ENCODE data around the gene SLC4A8.

Gene SLC4A8

GRCh38 chr12:51530208-51530607, 105.6 kb downstream of the SLC4A8 start:
- no peak overlapping the region for H3K27ac ChIP-seq (ENCODE audit: low read length)
- DNase-seq (no peak), ATAC-seq (ENCODE audit: insufficient read depth, low read depth) (no peak)
- no peaks in the 10 kb centered on the region for H3K9me3 ChIP-seq (ENCODE audit: insufficient read depth, low read length, severe bottlenecking)
- H3K4me3 ChIP-seq (ENCODE audit: low read depth in 1 of 2, low read length in 2 of 2) = no peak overlapping the region
- no peak for TF ChIP-seq CTCF (IDR thresholded peaks at IDR 0.05; ENCODE audit: borderline replicate concordance, extremely low read depth, low read length, poor library complexity, severe bottlenecking)
- no peak for TF ChIP-seq EZH2 (IDR thresholded peaks at IDR 0.05; ENCODE audit: borderline replicate concordance, low read depth, low read length, severe bottlenecking)
- H3K4me1 ChIP-seq (ENCODE audit: insufficient read depth, low read length) = peaks cover 12% of the 10 kb centered on the region
- no peak overlapping the region for H2AFZ ChIP-seq (ENCODE audit: low read depth, low read length)
- H3K79me2 ChIP-seq (ENCODE audit: insufficient read depth, low read length) = no peaks in the 10 kb centered on the region
- no peak overlapping the region for H3K4me2 ChIP-seq (ENCODE audit: insufficient read depth, low read length)
- H3K9ac ChIP-seq (ENCODE audit: low read depth, low read length) = no peak overlapping the region
- H4K20me1 ChIP-seq (ENCODE audit: insufficient read depth, low read length) = no peaks in the 10 kb centered on the region
- H3K36me3 ChIP-seq (ENCODE audit: insufficient read depth, low read length) = no peaks in the 10 kb centered on the region
- no peaks in the 10 kb centered on the region for H3K27me3 ChIP-seq (ENCODE audit: insufficient read depth, low read length, poor library complexity)

- Histone ChIP-seq H3K27me3 (ENCODE audit: insufficient read depth, low read length, poor library complexity) (no peaks in the 10 kb centered on the region), H2AFZ (ENCODE audit: low read depth, low read length) (peak overlapping the region; percentile 70), H3K9me3 (ENCODE audit: insufficient read depth, low read length, severe bottlenecking) (no peaks in the 10 kb centered on the region), H3K4me2 (ENCODE audit: insufficient read depth, low read length) (peak overlapping the region; percentile 51), H3K27ac (ENCODE audit: low read length) (peak overlapping the region; percentile 58), H3K36me3 (ENCODE audit: insufficient read depth, low read length) (no peaks in the 10 kb centered on the region), H3K79me2 (ENCODE audit: insufficient read depth, low read length) (no peaks in the 10 kb centered on the region), H4K20me1 (ENCODE audit: insufficient read depth, low read length) (no peaks in the 10 kb centered on the region), H3K9ac (ENCODE audit: low read depth, low read length) (peak overlapping the region; percentile 16; the same call in 1 of the 2 replicates), H3K4me3 (ENCODE audit: low read depth in 1 of 2, low read length in 2 of 2) (peak overlapping the region in 1 of 2 experiments; percentile 21; a peak in 1 of 4 replicates), H3K4me1 (ENCODE audit: insufficient read depth, low read length) (peaks cover 12% of the 10 kb centered on the region)
- TF ChIP-seq EZH2 (IDR thresholded peaks at IDR 0.05; ENCODE audit: borderline replicate concordance, low read depth, low read length, severe bottlenecking) (no peak), CTCF (IDR thresholded peaks at IDR 0.05; ENCODE audit: borderline replicate concordance, extremely low read depth, low read length, poor library complexity, severe bottlenecking) (no peak)
- ATAC-seq (ENCODE audit: insufficient read depth, low read depth) = peak; percentile 50
- peak; percentile 53 for DNase-seq
Measured at GRCh38 chr12:51531284-51531977, 106.8 kb downstream of the SLC4A8 start.

GRCh38 chr12:51531978-51532497, 107.4 kb downstream of the SLC4A8 start:
- peak; percentile 88 for DNase-seq
- Histone ChIP-seq H3K36me3 (ENCODE audit: insufficient read depth, low read length) (no peaks in the 10 kb centered on the region), H3K4me2 (ENCODE audit: insufficient read depth, low read length) (peak overlapping the region; percentile 51), H2AFZ (ENCODE audit: low read depth, low read length) (peak overlapping the region; percentile 70), H3K9me3 (ENCODE audit: insufficient read depth, low read length, severe bottlenecking) (no peaks in the 10 kb centered on the region), H3K9ac (ENCODE audit: low read depth, low read length) (peak overlapping the region; percentile 16; the same call in 1 of the 2 replicates), H3K79me2 (ENCODE audit: insufficient read depth, low read length) (no peaks in the 10 kb centered on the region), H4K20me1 (ENCODE audit: insufficient read depth, low read length) (no peaks in the 10 kb centered on the region), H3K27me3 (ENCODE audit: insufficient read depth, low read length, poor library complexity) (no peaks in the 10 kb centered on the region), H3K4me3 (ENCODE audit: low read depth in 1 of 2, low read length in 2 of 2) (peak overlapping the region in 1 of 2 experiments; percentile 21; a peak in 1 of 4 replicates), H3K4me1 (ENCODE audit: insufficient read depth, low read length) (peaks cover 12% of the 10 kb centered on the region), H3K27ac (ENCODE audit: low read length) (peak overlapping the region; percentile 58)
- peak; percentile 97 for TF ChIP-seq CTCF (IDR thresholded peaks at IDR 0.05; ENCODE audit: borderline replicate concordance, extremely low read depth, low read length, poor library complexity, severe bottlenecking)
- no peak for TF ChIP-seq EZH2 (IDR thresholded peaks at IDR 0.05; ENCODE audit: borderline replicate concordance, low read depth, low read length, severe bottlenecking)
- ATAC-seq (ENCODE audit: insufficient read depth, low read depth) = peak; percentile 95

Measured in DND-41 (cell line).